HepG2 (cell line): ENCODE data around the gene BCL2L1. TPM values are rescaled to one million over a fixed set of nuclear protein-coding genes. Genes with fewer than 3 reads are reported as not detected.

Experiments
- CHD4 ChIP-seq: fragments of 200-600 bp; sonication (generic); IDR thresholded peaks from 2 replicates; pipeline ENCODE4 v1.7.0; 2017; ENCODE audit warnings: mild to moderate bottlenecking, low read length, borderline replicate concordance
- HES4 ChIP-seq: sonication (generic); formaldehyde crosslinking; IDR thresholded peaks from 2 replicates; pipeline ENCODE4 v1.9.0; 2021; ENCODE audit warnings: mild to moderate bottlenecking, missing genetic modification reagents, borderline replicate concordance
- HOXA9 ChIP-seq: sonication (generic); formaldehyde crosslinking; IDR thresholded peaks from 2 replicates; pipeline ENCODE4 v1.8.1; 2022; ENCODE audit warnings: missing genetic modification reagents, mild to moderate bottlenecking, moderate library complexity, borderline replicate concordance
- IKZF4 ChIP-seq: sonication (generic); formaldehyde crosslinking; IDR thresholded peaks from 2 replicates; pipeline ENCODE4 v1.5.1; 2020; ENCODE audit warnings: borderline replicate concordance, mild to moderate bottlenecking, low read depth, missing genetic modification reagents; ENCODE audit errors: not compliant biosample characterization
- ISL2 ChIP-seq: sonication (generic); formaldehyde crosslinking; IDR thresholded peaks from 2 replicates; pipeline ENCODE4 v1.5.0; 2020; ENCODE audit warnings: missing genetic modification reagents
- KLF9 ChIP-seq: IDR thresholded peaks from 2 replicates; pipeline ENCODE4 v1.6.1; 2016; ENCODE audit warnings: low read depth
- TCF7 ChIP-seq: sonication (generic); IDR thresholded peaks from 2 replicates; pipeline ENCODE4 v1.6.1; 2016; ENCODE audit warnings: antibody characterized with exemption, low read depth
- TEAD3 ChIP-seq: optimal IDR thresholded peaks from 2 replicates; pipeline ENCODE3; 2016; ENCODE audit warnings: borderline replicate concordance
- TSC22D2 ChIP-seq: sonication (generic); formaldehyde crosslinking; IDR thresholded peaks from 2 replicates; pipeline ENCODE4 v1.5.1; 2020; ENCODE audit warnings: missing genetic modification reagents, mild to moderate bottlenecking, borderline replicate concordance
- YEATS2 ChIP-seq: sonication (generic); formaldehyde crosslinking; IDR thresholded peaks from 2 replicates; pipeline ENCODE4 v1.4.0; 2020; ENCODE audit warnings: missing genetic modification reagents, borderline replicate concordance
- ZBTB7B ChIP-seq: sonication (generic); formaldehyde crosslinking; IDR thresholded peaks from 2 replicates; pipeline ENCODE4 v1.4.0; 2020; ENCODE audit warnings: missing genetic modification reagents
- ZFAT ChIP-seq: sonication (generic); formaldehyde crosslinking; conservative IDR thresholded peaks from 2 replicates; pipeline ENCODE4 v1.8.1; 2023; ENCODE audit warnings: missing genetic modification reagents, inconsistent platforms
- ZNF3 ChIP-seq: IDR thresholded peaks from 2 replicates; pipeline ENCODE4 v1.7.0; 2017; ENCODE audit warnings: inconsistent platforms
- ZNF451 ChIP-seq: sonication (generic); formaldehyde crosslinking; IDR thresholded peaks from 2 replicates; pipeline ENCODE4 v1.5.0; 2020; ENCODE audit warnings: mild to moderate bottlenecking, missing genetic modification reagents
- ZNF615 ChIP-seq: sonication (generic); formaldehyde crosslinking; IDR thresholded peaks from 2 replicates; pipeline ENCODE4 v1.5.0; 2020; ENCODE audit warnings: mild to moderate bottlenecking, missing genetic modification reagents, borderline replicate concordance
- ZNF792 ChIP-seq: IDR thresholded peaks from 2 replicates; pipeline ENCODE4 v1.6.1; 2016
- polyA plus RNA-seq, 8 experiments: library from polyadenylated mRNA; depleted of rRNA in 3 of 8; stranded (reverse) in 7 of 8; unstranded in 1 of 8; fragments of >200 nt; fragmentation: Illumina TruSeq in 4 of 8; extraction: Trizol in 4 of 8; gene quantifications; 2 replicates each; pipeline versions ENCODE4 v1.2.1 to v1.2.3, GENCODE V29; 2011 to 2016; ENCODE audit warnings: low read depth in 4 of 8, missing spikeins in 1 of 8, mixed read lengths in 1 of 8; ENCODE audit not compliant: insufficient read depth in 1 of 8
- total RNA-seq, 5 experiments: library from RNA; depleted of rRNA; stranded (reverse); fragments of >200 nt; fragmentation: Illumina TruSeq; extraction: Trizol; gene quantifications; 2 replicates each; pipeline ENCODE4 v1.2.3, GENCODE V29; 2016; ENCODE audit warnings: low read depth in 1 of 5
- TF ChIP-seq, protein P1 (sequence below): fragments of 450-650 bp; IDR thresholded peaks from 2 replicates; pipeline ENCODE4 v1.6.1; 2016
- TF ChIP-seq, protein P2 (sequence below): sonication (generic); formaldehyde crosslinking; IDR thresholded peaks from 2 replicates; pipeline ENCODE4 v1.4.0; 2020; ENCODE audit warnings: mild to moderate bottlenecking, missing genetic modification reagents
- TF ChIP-seq, protein P3 (sequence below): sonication (generic); formaldehyde crosslinking; IDR thresholded peaks from 2 replicates; pipeline ENCODE4 v1.4.0; 2020; ENCODE audit warnings: missing genetic modification reagents, mild to moderate bottlenecking, borderline replicate concordance

Gene BCL2L1
- total and polyA plus RNA-seq, 2 of the 13 experiments (the other 11 are each of a cell fraction or from before 2014, with no cell fraction given), result 164 to 258 TPM

DNA sequence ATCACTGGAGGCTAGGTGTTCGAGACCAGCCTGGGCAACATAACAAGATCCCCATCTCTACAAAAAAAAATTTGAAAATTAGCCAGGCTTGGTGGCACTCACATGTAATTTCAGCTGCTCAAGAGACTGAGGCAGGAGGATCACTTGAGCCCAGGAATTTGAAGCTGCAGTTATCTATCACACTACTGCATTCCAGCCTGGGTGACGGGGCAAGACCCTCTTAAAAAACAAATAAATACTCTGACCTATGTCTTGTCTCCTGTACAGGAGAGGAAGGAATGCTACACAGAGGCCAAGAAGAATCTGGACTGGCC, 59.2 kb downstream of the BCL2L1 start (continued):
- TF ChIP-seq, protein P1, sequence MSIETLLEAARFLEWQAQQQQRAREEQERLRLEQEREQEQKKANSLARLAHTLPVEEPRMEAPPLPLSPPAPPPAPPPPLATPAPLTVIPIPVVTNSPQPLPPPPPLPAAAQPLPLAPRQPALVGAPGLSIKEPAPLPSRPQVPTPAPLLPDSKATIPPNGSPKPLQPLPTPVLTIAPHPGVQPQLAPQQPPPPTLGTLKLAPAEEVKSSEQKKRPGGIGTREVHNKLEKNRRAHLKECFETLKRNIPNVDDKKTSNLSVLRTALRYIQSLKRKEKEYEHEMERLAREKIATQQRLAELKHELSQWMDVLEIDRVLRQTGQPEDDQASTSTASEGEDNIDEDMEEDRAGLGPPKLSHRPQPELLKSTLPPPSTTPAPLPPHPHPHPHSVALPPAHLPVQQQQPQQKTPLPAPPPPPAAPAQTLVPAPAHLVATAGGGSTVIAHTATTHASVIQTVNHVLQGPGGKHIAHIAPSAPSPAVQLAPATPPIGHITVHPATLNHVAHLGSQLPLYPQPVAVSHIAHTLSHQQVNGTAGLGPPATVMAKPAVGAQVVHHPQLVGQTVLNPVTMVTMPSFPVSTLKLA, result no peak
- 0 out of 2 replicates have a peak, but pooled peaks have one; percentile 6 for TF ChIP-seq CHD4
- TF ChIP-seq ISL2 (CRISPR knock-in tag), result no peak
- no peak for TF ChIP-seq IKZF4
- TF ChIP-seq TEAD3 (CRISPR knock-in tag), result peak; percentile 87
- TF ChIP-seq ZNF3 (CRISPR knock-in tag), result no peak
- no peak for TF ChIP-seq HOXA9 (CRISPR knock-in tag)
- TF ChIP-seq, protein P2, sequence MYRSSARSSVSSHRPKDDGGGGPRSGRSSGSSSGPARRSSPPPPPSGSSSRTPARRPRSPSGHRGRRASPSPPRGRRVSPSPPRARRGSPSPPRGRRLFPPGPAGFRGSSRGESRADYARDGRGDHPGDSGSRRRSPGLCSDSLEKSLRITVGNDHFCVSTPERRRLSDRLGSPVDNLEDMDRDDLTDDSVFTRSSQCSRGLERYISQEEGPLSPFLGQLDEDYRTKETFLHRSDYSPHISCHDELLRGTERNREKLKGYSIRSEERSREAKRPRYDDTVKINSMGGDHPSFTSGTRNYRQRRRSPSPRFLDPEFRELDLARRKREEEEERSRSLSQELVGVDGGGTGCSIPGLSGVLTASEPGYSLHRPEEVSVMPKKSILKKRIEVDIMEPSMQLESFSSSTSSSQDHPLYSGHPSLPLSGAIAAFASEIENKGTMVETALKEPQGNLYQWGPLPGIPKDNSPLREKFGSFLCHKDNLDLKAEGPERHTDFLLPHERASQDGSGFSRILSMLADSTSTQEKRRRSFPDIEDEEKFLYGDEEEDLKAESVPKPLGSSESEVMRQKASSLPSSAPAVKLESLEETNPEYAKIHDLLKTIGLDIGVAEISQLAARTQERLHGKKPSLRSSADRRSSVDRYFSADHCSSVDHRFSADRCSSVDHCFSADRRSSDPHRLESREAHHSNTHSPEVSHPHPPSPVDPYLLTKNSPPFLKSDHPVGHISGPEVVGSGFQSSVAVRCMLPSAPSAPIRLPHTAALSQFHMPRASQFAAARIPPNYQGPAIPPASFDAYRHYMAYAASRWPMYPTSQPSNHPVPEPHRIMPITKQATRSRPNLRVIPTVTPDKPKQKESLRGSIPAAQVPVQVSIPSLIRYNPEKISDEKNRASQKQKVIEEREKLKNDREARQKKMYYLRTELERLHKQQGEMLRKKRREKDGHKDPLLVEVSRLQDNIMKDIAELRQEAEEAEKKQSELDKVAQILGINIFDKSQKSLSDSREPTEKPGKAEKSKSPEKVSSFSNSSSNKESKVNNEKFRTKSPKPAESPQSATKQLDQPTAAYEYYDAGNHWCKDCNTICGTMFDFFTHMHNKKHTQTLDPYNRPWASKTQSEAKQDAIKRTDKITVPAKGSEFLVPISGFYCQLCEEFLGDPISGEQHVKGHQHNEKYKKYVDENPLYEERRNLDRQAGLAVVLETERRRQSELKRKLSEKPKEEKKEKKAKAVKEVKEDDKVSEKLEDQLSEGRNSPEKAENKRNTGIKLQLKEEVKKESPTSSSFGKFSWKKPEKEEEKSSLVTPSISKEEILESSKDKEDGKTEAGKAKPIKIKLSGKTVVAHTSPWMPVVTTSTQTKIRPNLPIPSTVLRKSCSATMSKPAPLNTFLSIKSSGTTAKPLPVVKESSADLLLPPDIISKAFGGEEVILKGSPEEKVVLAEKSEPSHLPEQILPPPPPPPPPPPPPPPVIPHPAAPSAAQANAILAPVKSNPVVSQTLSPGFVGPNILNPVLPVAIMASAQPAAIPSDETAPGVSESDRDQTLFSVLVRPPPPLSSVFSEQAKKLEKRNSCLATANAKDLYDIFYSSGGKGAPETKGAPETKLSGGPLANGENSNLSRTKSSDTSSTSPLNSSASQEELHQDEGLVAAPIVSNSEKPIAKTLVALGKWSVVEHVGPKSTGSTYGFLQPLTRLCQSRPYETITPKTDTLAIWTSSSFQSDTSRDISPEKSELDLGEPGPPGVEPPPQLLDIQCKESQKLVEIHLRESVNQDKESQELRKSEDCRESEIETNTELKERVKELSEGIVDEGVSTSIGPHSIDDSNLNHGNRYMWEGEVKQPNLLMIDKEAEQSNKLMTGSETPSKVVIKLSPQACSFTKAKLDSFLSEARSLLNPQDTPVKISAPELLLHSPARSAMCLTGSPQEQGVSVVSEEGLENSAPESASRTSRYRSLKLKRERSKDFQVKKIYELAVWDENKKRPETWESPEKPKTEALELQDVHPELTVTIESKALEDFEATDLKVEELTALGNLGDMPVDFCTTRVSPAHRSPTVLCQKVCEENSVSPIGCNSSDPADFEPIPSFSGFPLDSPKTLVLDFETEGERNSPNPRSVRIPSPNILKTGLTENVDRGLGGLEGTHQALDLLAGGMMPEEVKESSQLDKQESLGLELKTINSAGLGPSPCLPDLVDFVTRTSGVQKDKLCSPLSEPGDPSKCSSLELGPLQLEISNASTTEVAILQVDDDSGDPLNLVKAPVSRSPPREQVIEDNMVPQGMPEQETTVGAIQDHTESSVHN, result 0 out of 2 replicates have a peak, but pooled peaks have one; percentile 25
- no peak for TF ChIP-seq KLF9 (CRISPR knock-in tag)
- 0 out of 2 replicates have a peak, but pooled peaks have one; percentile 11 for TF ChIP-seq ZNF792
- no peak for TF ChIP-seq TCF7
- TF ChIP-seq ZBTB7B, result 0 out of 2 replicates have a peak, but pooled peaks have one; percentile 2
- TF ChIP-seq, protein P3, sequence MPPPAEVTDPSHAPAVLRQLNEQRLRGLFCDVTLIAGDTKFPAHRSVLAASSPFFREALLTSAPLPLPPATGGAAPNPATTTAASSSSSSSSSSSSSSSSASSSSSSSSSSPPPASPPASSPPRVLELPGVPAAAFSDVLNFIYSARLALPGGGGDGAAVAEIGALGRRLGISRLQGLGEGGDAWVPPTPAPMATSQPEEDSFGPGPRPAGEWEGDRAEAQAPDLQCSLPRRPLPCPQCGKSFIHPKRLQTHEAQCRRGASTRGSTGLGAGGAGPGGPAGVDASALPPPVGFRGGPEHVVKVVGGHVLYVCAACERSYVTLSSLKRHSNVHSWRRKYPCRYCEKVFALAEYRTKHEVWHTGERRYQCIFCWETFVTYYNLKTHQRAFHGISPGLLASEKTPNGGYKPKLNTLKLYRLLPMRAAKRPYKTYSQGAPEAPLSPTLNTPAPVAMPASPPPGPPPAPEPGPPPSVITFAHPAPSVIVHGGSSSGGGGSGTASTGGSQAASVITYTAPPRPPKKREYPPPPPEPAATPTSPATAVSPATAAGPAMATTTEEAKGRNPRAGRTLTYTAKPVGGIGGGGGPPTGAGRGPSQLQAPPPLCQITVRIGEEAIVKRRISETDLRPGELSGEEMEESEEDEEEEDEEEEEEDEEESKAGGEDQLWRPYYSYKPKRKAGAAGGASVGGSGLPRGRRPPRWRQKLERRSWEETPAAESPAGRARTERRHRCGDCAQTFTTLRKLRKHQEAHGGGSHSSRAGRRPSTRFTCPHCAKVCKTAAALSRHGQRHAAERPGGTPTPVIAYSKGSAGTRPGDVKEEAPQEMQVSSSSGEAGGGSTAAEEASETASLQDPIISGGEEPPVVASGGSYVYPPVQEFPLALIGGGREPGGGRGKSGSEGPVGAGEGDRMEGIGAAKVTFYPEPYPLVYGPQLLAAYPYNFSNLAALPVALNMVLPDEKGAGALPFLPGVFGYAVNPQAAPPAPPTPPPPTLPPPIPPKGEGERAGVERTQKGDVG (CRISPR knock-in tag), result 0 out of 2 replicates have a peak, but pooled peaks have one; percentile 7
- TF ChIP-seq ZFAT (CRISPR knock-in tag), result no peak
- no peak for TF ChIP-seq TSC22D2 (CRISPR knock-in tag)
- 0 out of 2 replicates have a peak, but pooled peaks have one; percentile 69 for TF ChIP-seq ZNF615 (CRISPR knock-in tag)
- no peak for TF ChIP-seq YEATS2 (CRISPR knock-in tag)
- TF ChIP-seq HES4 (CRISPR knock-in tag), result no peak
- no peak for TF ChIP-seq ZNF451 (CRISPR knock-in tag)
